Renal pelvis (tissue), 4 donors: Measurements from ENCODE around the gene PAPPA. TPM values are rescaled to one million over a fixed set of nuclear protein-coding genes. Genes with fewer than 3 reads are reported as not detected.
A peak's percentile ranks its signal among the peaks of the same experiment; 100 is the strongest.

ENCODE experiments used
- DNase-seq: peaks from one replicate; pipeline ENCODE4 v3.0.0-alpha.2; 2013
- polyA plus RNA-seq, 3 donors: library from polyadenylated mRNA; unstranded; fragments of 120-200 nt; gene quantifications; one replicate each; pipeline ENCODE4 v1.2.1, GENCODE V29; 2013; ENCODE audit not compliant: insufficient read length in 3 of 3

The PAPPA gene
- polyA plus RNA-seq, 3 donors, result 2.8 to 8.4 (median 5.8) TPM

DNA sequence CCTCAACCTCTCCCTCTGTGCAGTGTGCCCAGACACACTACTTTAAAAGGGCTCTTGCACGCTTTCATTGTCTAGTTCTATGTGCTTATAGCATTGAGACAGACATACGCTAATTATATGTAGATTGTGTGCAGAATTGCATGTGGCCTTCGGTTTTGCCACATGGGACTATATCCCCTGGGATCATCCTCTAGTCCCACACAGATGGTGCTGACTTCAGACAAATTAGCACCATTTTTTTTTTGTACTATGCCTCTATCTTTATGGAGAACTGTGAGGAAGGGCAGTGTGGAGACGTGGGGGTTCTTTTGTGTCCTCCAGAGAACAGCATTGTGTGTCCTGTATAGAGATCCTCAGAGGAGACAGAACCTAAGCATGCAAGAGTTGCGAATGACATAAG lies 29.3 kb downstream of the PAPPA start:
- DNase-seq, result no peak

DNA sequence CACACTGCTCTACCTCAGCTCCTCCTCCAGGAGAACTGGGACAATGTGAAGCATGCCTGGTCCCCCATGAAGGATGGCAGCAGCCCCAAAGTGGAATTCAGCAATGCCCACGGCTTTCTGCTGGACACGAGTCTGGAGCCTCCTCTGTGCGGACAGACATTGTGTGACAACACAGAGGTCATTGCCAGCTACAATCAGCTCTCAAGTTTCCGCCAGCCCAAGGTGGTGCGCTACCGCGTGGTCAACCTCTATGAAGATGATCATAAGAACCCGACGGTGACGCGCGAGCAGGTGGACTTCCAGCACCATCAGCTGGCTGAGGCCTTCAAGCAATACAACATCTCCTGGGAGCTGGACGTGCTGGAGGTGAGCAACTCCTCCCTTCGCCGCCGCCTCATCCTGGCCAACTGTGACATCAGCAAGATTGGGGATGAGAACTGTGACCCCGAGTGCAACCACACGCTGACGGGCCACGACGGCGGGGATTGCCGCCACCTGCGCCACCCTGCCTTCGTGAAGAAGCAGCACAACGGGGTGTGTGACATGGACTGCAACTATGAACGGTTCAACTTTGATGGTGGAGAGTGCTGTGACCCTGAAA lies 34.1 kb downstream of the PAPPA start:
- DNase-seq, result no peak

DNA sequence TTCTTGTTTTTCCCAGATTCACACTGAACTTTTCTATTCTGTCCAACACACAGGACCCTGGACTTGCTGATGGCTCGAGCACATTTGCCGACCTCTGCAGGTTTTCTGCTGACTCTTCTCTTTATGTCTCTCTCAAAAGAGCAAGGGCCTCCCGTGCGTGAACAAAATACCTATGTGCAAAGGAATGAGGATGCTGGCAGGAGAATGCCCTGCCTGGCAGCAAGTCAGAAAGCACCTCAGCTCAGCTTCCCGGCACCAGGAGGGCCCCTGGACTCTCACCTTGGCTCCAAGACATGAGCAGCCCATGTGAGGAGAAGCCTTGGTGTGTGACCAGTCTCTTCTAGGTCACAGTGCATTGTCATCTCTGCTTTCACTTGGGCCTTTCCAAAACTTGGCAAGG lies 36.1 kb downstream of the PAPPA start:
- DNase-seq, result no peak

DNA sequence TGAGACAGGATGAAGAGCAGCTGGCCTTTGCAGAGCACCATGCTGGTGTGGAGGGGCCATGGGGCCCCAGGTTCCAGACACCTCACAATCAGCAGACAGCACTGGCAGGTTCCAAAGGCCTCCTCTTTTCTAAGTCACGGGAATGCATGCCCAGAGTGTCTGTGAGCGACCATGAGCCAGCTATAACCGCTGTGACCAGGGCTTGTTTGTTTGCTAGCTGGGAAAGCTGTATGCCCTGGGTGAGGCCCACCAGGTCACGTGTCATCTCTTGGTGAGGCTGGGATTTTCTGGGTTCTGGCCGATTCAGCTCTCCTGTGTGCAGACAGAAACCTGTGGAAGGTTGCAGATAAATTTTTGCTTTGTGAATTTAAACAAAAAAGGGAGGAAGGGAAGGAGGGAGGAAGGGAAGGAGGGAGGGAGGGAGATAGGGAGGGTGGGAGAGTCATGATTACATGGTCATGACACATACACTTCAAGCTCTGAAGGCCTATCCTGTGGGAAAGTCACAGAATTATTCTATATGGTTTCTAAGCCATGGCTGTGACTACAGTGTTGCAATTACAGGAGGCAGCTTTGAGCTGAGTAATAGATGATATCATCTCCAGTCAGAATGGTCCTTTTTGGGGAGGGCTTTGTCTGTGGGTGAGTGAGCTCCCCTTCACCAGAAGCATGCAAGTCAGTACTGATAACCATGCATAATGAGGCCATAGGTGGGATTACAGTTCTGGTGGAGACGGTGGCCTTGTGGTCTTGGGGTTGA lies 37.2 kb downstream of the PAPPA start:
- no peak for DNase-seq

DNA sequence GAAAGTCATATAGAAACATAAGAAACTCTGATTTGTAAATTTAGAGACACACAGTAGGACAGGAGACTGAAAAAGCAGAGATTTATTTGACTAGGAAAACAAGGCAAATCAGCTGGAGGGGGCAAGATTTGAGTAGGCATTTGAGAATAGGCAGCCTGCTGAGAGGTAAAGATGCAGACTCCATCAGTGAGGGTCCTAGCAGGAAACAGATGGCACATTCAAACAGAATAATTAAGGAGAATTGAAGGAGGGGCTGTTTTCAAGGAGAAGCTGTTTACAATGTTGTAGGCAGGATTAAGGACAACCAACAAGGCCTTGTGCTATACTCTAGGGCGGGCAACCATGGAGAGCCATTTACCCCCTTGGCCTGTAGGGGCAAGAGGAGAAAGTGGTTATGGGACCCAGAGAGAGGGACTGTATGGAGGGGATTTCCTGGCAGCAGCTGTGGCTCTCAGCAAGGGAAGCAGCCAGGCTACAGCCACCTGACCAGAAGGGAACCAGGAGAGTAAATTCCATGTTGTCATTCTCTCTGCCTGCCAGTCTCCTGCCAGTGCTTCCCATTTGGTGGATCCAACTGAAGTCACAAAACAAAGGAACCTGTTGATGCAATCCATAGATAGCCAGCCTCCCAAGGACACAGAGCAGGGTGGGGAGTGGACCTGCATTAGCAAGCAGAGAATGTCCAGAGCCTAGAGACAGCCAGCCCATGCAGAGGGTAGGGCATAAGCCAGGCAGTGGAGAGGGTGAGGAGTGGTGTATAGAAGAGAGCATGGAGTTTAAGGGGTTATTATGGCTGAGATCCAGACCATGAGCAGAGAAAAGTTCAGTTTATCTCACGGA lies 38.2 kb downstream of the PAPPA start:
- no peak for DNase-seq

DNA sequence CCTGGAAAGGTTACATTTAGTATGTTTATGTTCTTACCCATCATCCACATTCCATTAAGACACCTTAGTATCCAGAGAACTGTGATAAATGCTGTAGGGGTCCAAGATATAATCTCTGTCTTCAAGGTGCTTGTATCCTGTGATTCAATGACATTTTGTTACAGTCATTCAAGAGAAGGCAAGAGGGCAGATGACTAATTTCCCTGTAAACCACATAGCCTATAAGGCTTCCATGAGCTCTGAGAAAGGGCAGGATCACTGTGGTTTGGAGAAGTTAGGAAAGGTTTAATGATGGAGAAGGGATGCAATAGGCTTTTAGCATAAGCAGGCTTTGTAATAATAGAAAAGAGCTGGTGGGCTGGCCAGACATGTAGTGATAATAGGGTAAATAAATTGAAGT lies 40.0 kb downstream of the PAPPA start:
- no peak for DNase-seq

DNA sequence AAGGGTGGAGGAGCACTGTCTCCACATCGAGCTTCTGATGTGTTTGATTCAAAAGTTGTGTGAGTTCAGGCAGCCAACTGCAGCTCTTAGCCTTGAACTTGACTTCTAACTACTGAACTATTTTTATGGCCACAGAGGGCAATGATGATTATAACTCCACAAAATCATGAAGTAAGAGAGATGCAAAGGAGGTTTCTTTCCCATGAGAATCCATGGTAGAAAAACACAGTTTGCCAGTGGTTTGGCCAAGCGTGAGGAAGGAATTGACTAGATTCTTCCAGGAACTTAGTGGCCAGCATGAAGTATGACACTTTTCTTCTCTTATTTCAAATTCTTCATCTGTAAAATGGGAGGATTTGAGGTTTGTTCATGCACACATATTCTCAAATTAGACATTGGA lies 43.2 kb downstream of the PAPPA start:
- no peak for DNase-seq

DNA sequence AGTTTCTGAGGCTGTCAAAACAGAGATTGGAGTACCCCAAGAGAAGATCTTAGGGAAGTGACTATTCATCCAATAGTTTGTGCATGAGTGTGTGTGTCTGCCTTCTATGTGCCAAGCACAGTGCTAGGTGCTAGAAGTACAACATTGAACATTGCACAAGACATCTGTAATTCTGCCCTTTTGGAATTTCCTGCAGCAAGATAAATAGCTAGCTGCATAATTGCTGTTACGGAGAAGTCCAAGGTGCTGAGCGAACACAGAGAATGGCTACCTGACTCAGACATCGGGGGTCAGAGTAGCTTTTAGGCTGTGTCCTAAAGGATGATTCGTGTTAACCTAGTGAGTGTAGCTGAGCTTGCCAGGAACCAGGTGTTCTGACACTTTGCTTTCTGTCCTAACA lies 44.8 kb downstream of the PAPPA start:
- DNase-seq, result no peak

DNA sequence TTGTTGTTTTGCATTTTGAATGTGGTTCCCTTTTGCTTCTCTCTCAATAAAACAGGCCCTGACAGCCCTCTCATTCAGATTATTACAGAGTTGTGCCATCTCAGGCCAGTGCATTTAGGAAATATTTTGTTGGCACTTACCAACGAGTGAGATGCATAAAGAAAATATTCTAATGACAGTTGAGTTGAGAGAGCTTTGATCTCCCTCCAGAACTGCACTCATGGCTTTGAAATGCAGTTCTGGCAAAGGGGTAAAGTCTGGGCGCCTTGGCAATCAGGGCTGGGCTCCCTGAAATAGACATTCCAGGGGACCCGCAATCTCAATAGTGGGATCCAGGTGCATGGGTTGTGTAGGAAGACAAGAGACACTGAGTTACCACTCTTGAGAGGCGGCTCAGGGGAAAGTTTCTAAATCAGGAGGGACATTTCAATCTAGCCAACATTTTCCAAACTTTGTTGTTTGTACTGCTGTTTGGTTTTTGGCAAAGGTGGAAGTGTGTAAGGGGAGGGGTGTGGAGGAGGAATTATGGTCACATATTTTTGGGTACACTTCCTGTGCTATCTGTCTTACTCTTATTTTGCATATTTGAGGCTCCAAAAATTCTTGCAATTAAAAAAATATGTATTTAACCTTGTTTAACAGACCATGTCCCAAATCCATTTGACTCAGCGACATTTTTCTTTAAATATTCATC lies 48.8 kb downstream of the PAPPA start:
- no peak for DNase-seq

DNA sequence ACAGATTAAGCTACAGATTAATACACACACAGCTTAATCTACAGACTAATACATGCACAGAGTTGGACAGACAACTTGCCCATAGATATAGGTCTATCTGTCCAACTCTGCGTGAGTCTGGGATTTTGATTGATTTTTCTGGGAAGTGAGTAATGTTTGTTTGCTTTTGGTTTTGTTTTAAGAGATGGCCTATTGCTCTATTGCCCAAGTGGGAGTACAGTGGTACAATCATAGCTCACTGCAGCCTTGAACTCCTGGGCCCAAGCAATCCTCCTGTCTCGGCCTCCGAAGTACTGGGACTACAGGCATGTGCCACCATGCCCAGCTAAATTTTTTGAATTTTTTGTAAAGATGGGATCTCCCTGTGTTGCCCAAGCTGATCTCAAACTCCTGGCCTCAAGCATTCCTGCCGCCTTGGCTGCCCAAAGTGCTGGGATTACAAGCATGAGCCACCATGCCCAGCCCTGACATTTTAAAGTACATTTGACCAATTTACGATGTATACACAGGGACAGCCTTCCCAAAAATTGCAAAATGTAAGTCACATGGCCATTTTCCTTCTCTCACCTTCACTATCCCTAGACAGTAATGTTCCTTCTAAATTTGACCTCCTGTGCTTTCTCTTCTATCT lies 50.8 kb downstream of the PAPPA start:
- DNase-seq, result no peak

DNA sequence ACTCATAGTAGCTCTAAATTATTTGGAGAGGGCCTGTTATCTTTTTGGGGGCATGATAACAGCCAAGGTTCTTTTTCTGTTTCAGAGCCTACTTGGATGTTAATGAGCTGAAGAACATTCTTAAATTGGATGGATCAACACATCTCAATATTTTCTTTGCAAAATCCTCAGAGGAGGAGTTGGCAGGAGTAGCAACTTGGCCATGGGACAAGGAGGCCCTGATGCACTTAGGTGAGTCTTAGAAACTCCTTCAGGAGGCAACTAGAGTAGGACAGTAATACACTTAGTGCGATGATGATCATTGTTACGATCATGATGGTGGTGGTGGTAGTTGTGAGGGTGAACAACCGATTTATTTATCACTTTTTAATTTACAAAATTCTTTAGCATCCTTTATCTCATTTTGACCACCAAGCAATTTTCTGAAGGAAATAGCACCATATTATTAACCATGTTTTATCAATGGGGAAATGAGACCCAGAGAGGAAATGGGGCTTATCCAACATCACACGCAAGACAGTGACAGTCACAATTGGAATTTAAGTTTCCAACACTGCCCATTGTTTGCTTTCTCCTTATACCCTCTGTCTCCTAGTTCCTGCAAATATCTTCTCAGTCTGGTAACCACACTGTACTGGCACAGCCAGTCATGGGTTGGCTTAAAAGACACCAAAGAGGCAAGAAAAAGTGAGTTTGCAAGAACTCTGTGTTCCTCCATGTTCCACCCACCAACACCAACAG lies 54.0 kb downstream of the PAPPA start:
- DNase-seq, result no peak

DNA sequence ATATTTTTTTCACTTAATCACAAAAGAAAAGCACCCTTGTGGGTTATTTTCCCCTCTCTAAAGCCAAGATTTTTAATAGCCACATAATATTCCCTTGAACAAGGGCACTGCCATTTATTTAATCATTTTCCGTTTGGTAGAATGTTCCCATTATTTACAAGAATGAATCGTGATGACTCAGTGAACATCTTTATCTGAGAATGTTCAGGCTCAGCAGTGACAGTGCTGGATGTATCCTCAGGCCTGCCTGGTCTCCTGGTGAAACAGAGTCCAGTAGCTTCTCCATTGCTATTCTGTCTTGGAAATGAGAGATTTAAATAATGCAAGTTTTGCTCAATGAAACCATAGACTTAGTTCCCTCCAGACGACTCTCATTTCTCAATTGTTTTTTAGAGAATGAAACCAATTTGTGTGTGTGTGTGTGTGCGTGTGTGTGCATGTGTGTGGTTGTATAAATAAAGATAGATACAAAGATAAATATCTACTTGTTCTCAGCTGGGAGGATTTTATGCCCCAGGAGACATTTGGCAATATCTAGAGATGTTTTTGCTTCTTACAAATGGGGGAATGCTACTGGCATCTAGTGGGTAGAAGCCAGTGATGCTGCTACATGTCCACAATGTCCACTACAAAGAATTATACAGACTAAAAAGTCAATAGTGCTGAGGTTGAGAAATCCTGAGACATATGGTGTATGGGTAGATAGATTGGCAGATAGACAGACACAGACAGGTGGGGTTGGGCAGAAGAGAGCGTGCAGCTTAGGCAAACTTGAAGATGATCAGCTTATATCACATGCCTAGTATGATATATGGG lies 55.0 kb downstream of the PAPPA start:
- no peak for DNase-seq

DNA sequence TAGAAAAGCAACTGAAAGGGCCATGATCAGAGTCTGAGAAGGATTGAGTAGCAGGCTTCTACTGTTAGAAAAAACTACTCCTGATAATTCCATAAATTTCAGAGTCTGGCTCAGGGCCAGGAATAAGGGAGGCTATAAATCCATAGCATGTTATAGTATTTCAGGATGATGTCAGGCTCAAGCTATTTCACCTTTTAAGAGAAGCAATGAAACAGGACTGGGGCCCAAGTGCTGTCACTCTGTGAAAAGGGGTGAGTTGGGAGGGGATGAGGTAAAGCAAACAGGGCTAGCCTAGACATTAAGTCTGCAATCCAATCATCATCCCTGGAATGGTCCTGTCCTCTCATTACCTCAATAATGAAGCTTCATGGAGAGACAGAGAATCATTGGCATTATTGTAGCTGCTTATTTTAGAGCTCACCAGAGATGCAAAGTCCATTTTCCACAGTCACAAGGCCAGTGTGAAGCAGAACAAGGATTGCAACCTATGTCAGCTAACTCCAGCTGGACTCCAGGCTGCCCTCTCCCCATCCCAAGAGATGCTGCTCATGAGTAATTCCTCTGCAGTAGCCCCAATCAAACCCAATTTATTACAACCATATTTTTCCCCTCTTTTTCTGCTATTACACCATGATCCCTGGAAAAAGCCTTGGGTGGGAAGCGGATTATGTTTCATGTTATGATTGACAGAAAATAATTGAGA lies 56.0 kb downstream of the PAPPA start:
- no peak for DNase-seq

DNA sequence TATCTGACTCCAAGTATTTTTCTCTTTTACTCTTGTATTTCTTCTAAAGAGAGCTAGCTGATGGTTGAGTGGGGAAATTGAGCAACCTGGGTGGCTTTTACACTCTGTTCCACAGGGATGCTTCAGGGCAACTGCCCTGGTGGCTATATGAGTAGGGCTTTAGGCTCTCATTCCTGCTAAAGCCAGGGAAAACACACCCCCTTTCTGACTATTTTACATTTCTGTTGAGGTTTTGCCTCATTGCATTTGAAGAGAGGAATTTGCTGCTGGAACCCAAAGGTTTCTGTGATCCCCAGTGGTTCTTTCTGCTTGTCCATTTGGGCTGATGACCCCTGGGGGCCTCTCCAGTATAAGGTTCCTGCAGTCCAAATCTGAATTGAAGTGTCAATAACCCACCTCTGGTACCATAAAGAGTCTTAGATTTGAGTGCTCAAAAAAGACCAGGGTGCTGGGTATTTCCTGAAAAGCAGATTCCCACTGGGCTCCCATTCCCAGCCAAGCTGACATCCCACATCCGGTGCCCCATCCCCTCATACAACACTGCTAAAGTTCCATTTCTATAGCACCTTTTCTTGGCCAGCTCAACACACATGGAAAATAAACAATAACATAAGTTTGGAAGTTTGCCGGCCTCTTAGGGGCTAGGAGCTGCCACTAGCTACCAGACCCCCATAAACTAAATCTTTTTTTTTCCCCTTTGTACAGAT lies 59.5 kb downstream of the PAPPA start:
- DNase-seq, result no peak

DNA sequence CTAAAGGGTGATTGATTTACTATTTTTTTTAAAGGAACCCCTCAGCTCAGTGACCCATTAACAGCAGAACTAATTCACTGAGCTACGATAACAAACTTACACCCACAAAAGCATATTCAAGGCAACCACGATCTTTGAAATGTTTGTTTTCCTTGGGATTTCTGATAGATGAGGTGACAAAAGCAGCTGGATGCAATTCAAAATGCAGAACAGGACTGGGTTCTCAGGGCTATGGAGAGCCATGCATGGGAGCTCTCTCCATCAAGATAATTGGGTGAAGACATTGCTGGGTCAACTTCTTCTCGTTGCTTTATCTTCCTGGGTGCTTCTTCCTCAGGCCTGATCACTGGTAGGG lies 60.1 kb downstream of the PAPPA start:
- DNase-seq, result no peak

DNA sequence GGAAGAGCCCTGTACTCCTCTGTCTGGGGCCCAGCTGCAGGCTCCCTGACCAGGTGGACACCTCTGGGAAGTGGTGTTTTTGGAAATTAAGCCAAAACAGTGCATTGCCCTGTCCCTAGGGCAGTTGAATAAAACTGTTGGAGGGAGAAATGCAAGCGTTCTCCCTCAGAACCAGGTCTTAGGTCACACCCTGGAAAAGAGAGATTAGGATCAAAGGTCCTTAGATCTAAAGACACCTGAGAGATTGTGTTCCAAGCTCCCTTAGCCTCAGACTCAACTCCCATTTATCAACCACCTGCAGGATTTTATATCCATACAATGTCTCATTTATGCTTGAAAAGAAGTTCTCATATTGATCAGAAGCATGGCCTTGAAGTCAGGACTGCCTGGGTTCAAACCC lies 64.8 kb downstream of the PAPPA start:
- no peak for DNase-seq

DNA sequence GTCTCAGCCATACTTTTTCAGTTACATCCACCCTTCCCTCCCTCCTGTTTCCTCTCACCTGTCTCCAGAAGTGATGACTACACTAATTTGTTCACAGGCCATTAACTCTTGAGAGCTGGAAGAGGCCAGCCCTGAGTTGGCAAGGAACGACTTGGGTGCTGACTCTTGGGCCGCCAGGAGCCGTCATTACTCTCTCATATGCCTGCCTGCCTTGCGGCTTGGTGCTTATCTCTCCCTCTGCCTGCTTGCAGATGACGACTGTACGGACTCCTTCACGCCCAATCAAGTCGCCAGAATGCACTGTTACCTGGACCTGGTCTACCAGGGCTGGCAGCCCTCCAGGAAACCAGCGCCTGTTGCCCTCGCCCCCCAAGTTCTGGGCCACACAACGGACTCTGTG lies 66.1 kb downstream of the PAPPA start:
- peak; percentile 61 for DNase-seq

DNA sequence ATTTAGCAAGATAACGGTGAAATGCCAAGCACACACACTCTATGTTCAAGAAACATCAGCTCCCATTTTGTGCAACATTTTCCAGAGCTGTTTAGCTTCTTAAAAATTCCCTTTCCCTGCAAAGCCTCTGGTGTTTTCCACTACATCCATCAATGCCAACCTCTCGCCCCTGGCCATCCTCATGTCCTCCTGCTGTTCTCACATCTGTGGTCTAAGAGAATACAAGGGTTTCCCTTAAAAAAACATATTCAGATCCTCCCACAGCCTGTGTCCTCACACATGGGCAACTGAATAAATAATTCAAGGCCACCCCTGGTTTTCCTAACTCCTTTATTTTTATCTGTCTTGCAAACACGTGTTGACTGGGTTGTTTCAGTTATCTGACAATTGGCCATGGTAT lies 70.3 kb downstream of the PAPPA start:
- no peak for DNase-seq

DNA sequence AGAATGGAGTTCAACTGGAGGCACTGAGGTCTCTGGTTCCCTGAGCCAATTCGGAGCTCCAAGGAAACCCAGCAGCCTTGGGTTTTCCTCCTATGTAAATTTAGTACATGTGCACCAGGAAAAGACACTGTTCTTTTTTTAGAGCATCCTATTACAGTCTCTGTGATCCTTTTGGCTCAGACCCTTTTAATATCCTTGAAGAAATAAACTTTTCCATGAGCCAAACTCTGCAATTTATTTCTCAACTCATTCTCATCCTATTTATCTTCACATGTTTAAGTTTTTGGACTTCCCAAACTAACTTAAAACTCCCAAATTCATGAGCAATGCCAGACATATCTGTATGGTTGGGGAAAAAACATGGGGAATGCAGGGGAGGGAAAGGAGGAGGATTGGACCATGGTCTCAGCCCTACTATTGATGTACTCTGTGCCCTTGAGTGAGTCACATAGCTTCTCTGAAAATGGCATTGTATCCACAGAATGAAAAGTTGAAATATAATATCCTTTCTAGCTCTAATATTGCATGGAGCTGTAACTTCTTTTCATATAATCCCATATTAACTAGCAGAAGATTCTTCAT lies 76.6 kb downstream of the PAPPA start:
- DNase-seq, result no peak
